ENCODE results near the gene ROBO1.

DNA sequence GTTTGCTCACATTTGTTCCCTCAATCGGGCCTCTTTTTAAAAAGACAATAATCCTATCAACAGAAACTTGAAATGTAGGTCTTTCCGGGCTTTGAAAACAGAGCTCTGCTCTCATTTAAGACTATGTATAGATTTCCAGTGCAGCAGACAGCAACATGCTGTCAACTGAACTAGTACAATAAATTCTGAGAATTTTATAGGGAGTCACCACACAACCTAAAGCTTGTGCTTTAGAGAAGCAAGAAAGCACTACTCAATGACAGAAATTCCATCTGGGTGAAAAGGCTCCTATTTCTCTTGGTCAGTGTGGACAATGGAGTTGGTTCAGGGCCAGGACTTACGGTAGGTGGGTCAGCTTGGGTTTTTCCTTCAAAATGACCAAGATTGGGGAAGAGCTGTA is 583.5 kb downstream of the ROBO1 start:
- TF ChIP-seq, protein P1, sequence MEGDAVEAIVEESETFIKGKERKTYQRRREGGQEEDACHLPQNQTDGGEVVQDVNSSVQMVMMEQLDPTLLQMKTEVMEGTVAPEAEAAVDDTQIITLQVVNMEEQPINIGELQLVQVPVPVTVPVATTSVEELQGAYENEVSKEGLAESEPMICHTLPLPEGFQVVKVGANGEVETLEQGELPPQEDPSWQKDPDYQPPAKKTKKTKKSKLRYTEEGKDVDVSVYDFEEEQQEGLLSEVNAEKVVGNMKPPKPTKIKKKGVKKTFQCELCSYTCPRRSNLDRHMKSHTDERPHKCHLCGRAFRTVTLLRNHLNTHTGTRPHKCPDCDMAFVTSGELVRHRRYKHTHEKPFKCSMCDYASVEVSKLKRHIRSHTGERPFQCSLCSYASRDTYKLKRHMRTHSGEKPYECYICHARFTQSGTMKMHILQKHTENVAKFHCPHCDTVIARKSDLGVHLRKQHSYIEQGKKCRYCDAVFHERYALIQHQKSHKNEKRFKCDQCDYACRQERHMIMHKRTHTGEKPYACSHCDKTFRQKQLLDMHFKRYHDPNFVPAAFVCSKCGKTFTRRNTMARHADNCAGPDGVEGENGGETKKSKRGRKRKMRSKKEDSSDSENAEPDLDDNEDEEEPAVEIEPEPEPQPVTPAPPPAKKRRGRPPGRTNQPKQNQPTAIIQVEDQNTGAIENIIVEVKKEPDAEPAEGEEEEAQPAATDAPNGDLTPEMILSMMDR (IDR thresholded peaks at IDR 0.05; ENCODE audit: borderline replicate concordance, extremely low read depth, low read length, poor library complexity, severe bottlenecking), result no peak
- TF ChIP-seq EZH2 (IDR thresholded peaks at IDR 0.05; ENCODE audit: borderline replicate concordance, low read depth, low read length, severe bottlenecking), result no peak
